Trophoblast cell (in vitro differentiated cells and primary cell): Measurements from ENCODE around the gene ZBTB40.

Experiments
- DNase-seq, 2 donors: peaks; one replicate each; pipeline ENCODE4 v3.0.0-alpha.2; 2016
- H2AFZ ChIP-seq: 2 replicates; pipeline ENCODE4 v1.6.1; 2013; ENCODE audit warnings: low read length, moderate library complexity, mild to moderate bottlenecking; ENCODE audit not compliant: insufficient read depth, poor library complexity
- H2AK5ac ChIP-seq: 2 replicates; pipeline ENCODE4 v1.6.1; 2013; ENCODE audit warnings: mild to moderate bottlenecking, low read length
- H2BK120ac ChIP-seq: 2 replicates; pipeline ENCODE4 v1.6.1; 2013; ENCODE audit warnings: low read length, mild to moderate bottlenecking, moderate library complexity; ENCODE audit not compliant: insufficient read depth, poor library complexity
- H2BK12ac ChIP-seq: 2 replicates; pipeline ENCODE4 v1.6.1; 2013; ENCODE audit warnings: mild to moderate bottlenecking, low read length, moderate library complexity
- H2BK5ac ChIP-seq: 2 replicates; pipeline ENCODE4 v1.6.1; 2013; ENCODE audit warnings: low read length, low read depth, moderate library complexity, mild to moderate bottlenecking; ENCODE audit not compliant: poor library complexity
- H3K14ac ChIP-seq: 2 replicates; pipeline ENCODE4 v1.6.1; 2013; ENCODE audit warnings: mild to moderate bottlenecking, low read length
- H3K18ac ChIP-seq: 2 replicates; pipeline ENCODE4 v1.6.1; 2013; ENCODE audit warnings: mild to moderate bottlenecking, low read length
- H3K23ac ChIP-seq: 2 replicates; pipeline ENCODE4 v1.6.1; 2013; ENCODE audit warnings: low read length
- H3K27ac ChIP-seq: 2 replicates; pipeline ENCODE4 v1.5.1; 2013; ENCODE audit warnings: low read depth, mild to moderate bottlenecking, inconsistent platforms, low read length, moderate library complexity
- H3K27me3 ChIP-seq: 2 replicates; pipeline ENCODE4 v1.6.1; 2013; ENCODE audit warnings: inconsistent platforms, mild to moderate bottlenecking, low read length, moderate library complexity; ENCODE audit not compliant: insufficient read depth
- H3K36me3 ChIP-seq, 2 experiments: 1 replicate in 1 of 2; 2 replicates in 1 of 2; pipeline ENCODE4 v1.6.1; 2013; ENCODE audit warnings: low read length in 2 of 2, mild to moderate bottlenecking in 2 of 2, moderate library complexity in 1 of 2; ENCODE audit not compliant: insufficient read depth in 2 of 2, control insufficient read depth in 1 of 2
- H3K4ac ChIP-seq: 2 replicates; pipeline ENCODE4 v1.6.1; 2013; ENCODE audit warnings: low read depth, mild to moderate bottlenecking, low read length, moderate library complexity
- H3K4me1 ChIP-seq, 2 experiments: 1 replicate in 1 of 2; 2 replicates in 1 of 2; pipeline ENCODE4 v1.6.1; 2013; ENCODE audit warnings: low read length in 2 of 2, mild to moderate bottlenecking in 2 of 2, moderate library complexity in 1 of 2; ENCODE audit not compliant: insufficient read depth in 2 of 2, control insufficient read depth in 1 of 2
- H3K4me2 ChIP-seq: 2 replicates; pipeline ENCODE4 v1.6.1; 2013; ENCODE audit warnings: inconsistent platforms, mild to moderate bottlenecking, low read length, moderate library complexity
- H3K4me3 ChIP-seq: 2 replicates; pipeline ENCODE4 v1.5.1; 2013; ENCODE audit warnings: mild to moderate bottlenecking, low read depth, low read length, inconsistent platforms
- H3K79me1 ChIP-seq: one replicate; pipeline ENCODE4 v1.6.1; 2013; ENCODE audit warnings: low read length
- H3K79me2 ChIP-seq: 2 replicates; pipeline ENCODE4 v1.6.1; 2013; ENCODE audit warnings: low read length, mild to moderate bottlenecking; ENCODE audit not compliant: control insufficient read depth, insufficient read depth, poor library complexity
- H3K9ac ChIP-seq: 2 replicates; pipeline ENCODE4 v1.6.1; 2013; ENCODE audit warnings: mild to moderate bottlenecking, low read length
- H3K9me3 ChIP-seq: 2 replicates; pipeline ENCODE4 v1.6.1; 2013; ENCODE audit warnings: low read depth, mild to moderate bottlenecking, control low read depth, inconsistent platforms, low read length; ENCODE audit not compliant: insufficient read depth
- H4K12ac ChIP-seq: 2 replicates; pipeline ENCODE4 v1.6.1; 2013; ENCODE audit warnings: low read depth, mild to moderate bottlenecking, low read length, moderate library complexity
- H4K8ac ChIP-seq: 2 replicates; pipeline ENCODE4 v1.6.1; 2013; ENCODE audit warnings: low read depth, mild to moderate bottlenecking, low read length, moderate library complexity
- H4K91ac ChIP-seq: one replicate; pipeline ENCODE4 v1.6.1; 2013; ENCODE audit warnings: low read depth, mild to moderate bottlenecking, low read length, moderate library complexity
- WGBS: extraction: QIAGEN DNeasy Blood & Tissue Kit; methylation state at CpG from one replicate; pipeline ENCODE4 v1.1.7; 2013; ENCODE audit warnings: missing lambda C conversion rate; ENCODE audit not compliant: insufficient read length, insufficient coverage; ENCODE audit errors: extremely low coverage; 5-methylcytosine and 5-hydroxymethylcytosine counted together

Gene ZBTB40

GRCh38 chr1:22527122-22527521, 75.5 kb downstream of the ZBTB40 start:
- Histone ChIP-seq H2AK5ac (no peak overlapping the region), H3K18ac (no peak overlapping the region), H2AFZ (no peak overlapping the region), H3K23ac (no peak overlapping the region), H3K27ac (no peak overlapping the region), H3K4me1 (peaks cover 0 to 2% of the 10 kb centered on the region in 2 experiments), H2BK120ac (no peak overlapping the region), H3K9me3 (no peaks in the 10 kb centered on the region), H2BK5ac (no peak overlapping the region), H3K79me2 (no peaks in the 10 kb centered on the region), H3K4me2 (no peak overlapping the region), H3K14ac (no peak overlapping the region), H3K9ac (no peak overlapping the region), H3K27me3 (no peaks in the 10 kb centered on the region), H3K79me1 (no peaks in the 10 kb centered on the region), H3K36me3 (peaks cover 27 to 54% of the 10 kb centered on the region in 2 experiments), H3K4me3 (no peak overlapping the region), H4K91ac (no peak overlapping the region), H3K4ac (no peak overlapping the region), H4K8ac (no peak overlapping the region), H2BK12ac (no peak overlapping the region), H4K12ac (no peak overlapping the region)
- no peak for DNase-seq
- WGBS, result no CpG with 5 or more reads among the region's 7 CpGs

DNA sequence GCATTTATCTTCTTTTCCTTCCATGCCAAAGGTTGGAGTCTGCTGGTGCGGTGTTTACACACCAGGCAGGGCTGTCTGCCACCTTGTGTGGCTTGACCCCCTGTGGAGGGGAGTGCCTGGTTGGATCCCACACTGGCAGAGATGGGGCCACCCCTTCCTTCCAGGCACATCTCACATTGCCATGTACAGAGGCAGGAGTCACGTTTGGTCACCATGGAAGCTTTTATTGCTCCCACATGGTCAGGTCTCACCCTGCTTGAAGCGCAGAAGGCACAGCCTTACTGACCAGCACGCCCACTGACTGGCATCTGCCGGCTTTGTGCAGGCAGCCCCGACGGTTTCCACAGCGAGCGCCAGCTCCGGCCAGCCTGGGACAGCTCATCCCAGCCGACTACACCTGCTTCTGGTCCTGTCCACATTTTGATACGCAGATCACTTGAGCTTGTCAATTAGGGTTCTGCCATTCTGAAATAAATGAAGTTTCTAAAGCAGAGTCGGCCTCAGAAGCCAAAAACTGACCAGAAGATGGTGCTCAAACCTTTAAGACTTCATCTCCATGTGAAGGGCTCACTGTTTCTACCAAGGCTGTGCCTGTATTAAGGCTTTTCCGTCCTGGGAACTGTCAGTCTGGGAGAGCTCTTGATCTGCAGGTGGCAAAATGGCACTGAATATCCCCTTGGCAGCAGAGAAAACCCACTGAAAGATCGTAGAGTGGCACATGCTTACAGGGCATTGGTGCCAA, 76.1 kb downstream of the ZBTB40 start:
- no peak overlapping the region for H2BK12ac ChIP-seq
- peak overlapping the region; percentile 53 for H3K9ac ChIP-seq
- H3K27ac ChIP-seq, result no peak overlapping the region
- no peaks in the 10 kb centered on the region for H3K79me1 ChIP-seq
- H4K12ac ChIP-seq, result no peak overlapping the region
- no peak overlapping the region for H2BK120ac ChIP-seq
- no peak overlapping the region for H2BK5ac ChIP-seq
- no peaks in the 10 kb centered on the region for H3K9me3 ChIP-seq
- H4K8ac ChIP-seq, result no peak overlapping the region
- no CpG with 5 or more reads among the region's 15 CpGs for WGBS
- no peak for DNase-seq
- H3K36me3 ChIP-seq, result peaks cover 24 to 51% of the 10 kb centered on the region in 2 experiments
- H3K18ac ChIP-seq, result no peak overlapping the region
- peaks cover 0 to 2% of the 10 kb centered on the region in 2 experiments for H3K4me1 ChIP-seq
- H4K91ac ChIP-seq, result no peak overlapping the region
- no peak overlapping the region for H3K4me3 ChIP-seq
- H3K79me2 ChIP-seq, result no peaks in the 10 kb centered on the region
- no peak overlapping the region for H3K14ac ChIP-seq
- H3K4me2 ChIP-seq, result no peak overlapping the region
- H3K23ac ChIP-seq, result no peak overlapping the region
- no peak overlapping the region for H2AK5ac ChIP-seq
- H3K4ac ChIP-seq, result no peak overlapping the region
- no peak overlapping the region for H2AFZ ChIP-seq
- H3K27me3 ChIP-seq, result no peaks in the 10 kb centered on the region

- no peaks in the 10 kb centered on the region for H3K27me3 ChIP-seq
- H3K18ac ChIP-seq, result no peak overlapping the region
Measured at GRCh38 chr1:22528451-22528850, 76.8 kb downstream of the ZBTB40 start.

DNA sequence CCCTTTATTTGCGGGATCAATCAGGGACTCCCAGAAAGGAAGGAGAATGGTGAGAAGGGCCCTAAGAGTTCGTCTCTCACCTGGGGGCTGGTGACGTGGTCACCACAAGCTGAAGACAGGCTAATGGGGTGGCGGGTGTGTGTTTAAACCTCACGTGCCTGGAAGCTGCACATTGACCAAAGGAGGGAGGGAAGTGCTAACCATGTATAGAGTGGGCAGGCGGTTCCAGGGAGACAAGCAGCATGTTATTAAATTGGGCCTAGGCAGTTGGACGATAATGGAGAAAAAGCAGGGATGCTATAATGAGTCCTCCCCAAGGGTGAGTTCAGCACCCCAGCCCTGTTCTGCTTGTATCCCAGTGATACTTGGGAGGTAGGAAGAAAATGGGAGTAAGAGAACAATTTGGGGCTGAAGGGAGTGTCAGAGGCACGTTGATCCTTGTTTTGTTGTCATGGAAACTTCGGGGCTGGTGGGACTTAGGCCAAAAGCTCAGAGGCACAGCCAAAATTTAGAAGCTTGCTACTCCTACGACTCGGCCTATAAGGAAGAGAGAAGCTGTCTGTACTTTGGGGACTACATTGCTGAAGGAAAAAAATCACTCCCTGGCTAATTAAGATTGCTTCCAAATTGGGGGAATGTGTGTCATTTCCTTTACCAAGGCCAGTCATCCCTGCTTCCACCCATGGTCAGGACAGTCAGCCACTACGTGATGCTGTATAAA, 78.4 kb downstream of the ZBTB40 start:
- no peak overlapping the region for H4K91ac ChIP-seq
- no CpG with 5 or more reads among the region's 12 CpGs for WGBS
- H4K12ac ChIP-seq, result no peak overlapping the region
- H2AK5ac ChIP-seq, result no peak overlapping the region
- H3K14ac ChIP-seq, result no peak overlapping the region
- DNase-seq, result no peak
- H3K18ac ChIP-seq, result no peak overlapping the region
- H3K36me3 ChIP-seq, result peaks cover 21 to 43% of the 10 kb centered on the region in 2 experiments
- H2AFZ ChIP-seq, result no peak overlapping the region
- no peaks in the 10 kb centered on the region for H3K27me3 ChIP-seq
- H4K8ac ChIP-seq, result no peak overlapping the region
- no peak overlapping the region for H2BK12ac ChIP-seq
- no peak overlapping the region for H3K4me2 ChIP-seq
- no peak overlapping the region for H2BK5ac ChIP-seq
- H3K4ac ChIP-seq, result no peak overlapping the region
- H3K27ac ChIP-seq, result no peak overlapping the region
- H3K9ac ChIP-seq, result peak overlapping the region; percentile 48
- H2BK120ac ChIP-seq, result no peak overlapping the region
- H3K4me1 ChIP-seq, result peaks cover 0 to 2% of the 10 kb centered on the region in 2 experiments
- H3K79me1 ChIP-seq, result no peaks in the 10 kb centered on the region
- H3K9me3 ChIP-seq, result no peaks in the 10 kb centered on the region
- no peak overlapping the region for H3K4me3 ChIP-seq
- no peaks in the 10 kb centered on the region for H3K79me2 ChIP-seq
- no peak overlapping the region for H3K23ac ChIP-seq

More at GRCh38 chr1:22528451-22528850, 76.8 kb downstream of the ZBTB40 start:
- Histone ChIP-seq H3K79me2 (no peaks in the 10 kb centered on the region), H3K4me2 (no peak overlapping the region), H3K23ac (no peak overlapping the region), H3K9me3 (no peaks in the 10 kb centered on the region), H2BK120ac (no peak overlapping the region), H2BK12ac (no peak overlapping the region), H3K14ac (no peak overlapping the region), H2BK5ac (no peak overlapping the region), H3K36me3 (peaks cover 24 to 54% of the 10 kb centered on the region in 2 experiments), H3K79me1 (no peaks in the 10 kb centered on the region), H3K4ac (no peak overlapping the region), H4K91ac (no peak overlapping the region), H2AK5ac (no peak overlapping the region), H3K4me3 (no peak overlapping the region), H3K4me1 (peaks cover 0 to 2% of the 10 kb centered on the region in 2 experiments), H3K9ac (no peak overlapping the region), H4K12ac (no peak overlapping the region), H4K8ac (no peak overlapping the region), H2AFZ (no peak overlapping the region), H3K27ac (no peak overlapping the region)
- no peak for DNase-seq
- WGBS, result no CpG with 5 or more reads among the region's 7 CpGs
